K562 (cell line): Measurements from ENCODE around the gene GLI3. TPM values are rescaled to one million over a fixed set of nuclear protein-coding genes. Genes with fewer than 3 reads are reported as not detected.

Source experiments
- ATAC-seq: fragments of 200-7000 bp; cut with Tn5 transposase; 3 replicates; pipeline ENCODE4 v1.9.1; 2020; ENCODE audit warnings: moderate library complexity
- BruUV-seq: library from RNA; stranded (reverse); fragments of 400-500 nt; replicated peaks from 2 replicates; lab custom pipeline; 2021; lab: Mats Ljungman, UMichigan
- CTCF ChIA-PET: fragments of 300-600 bp; formaldehyde crosslinking; extraction: SDS; loops from one replicate; lab custom pipeline; 2021; ENCODE audit warnings: low intra/inter-chr PET ratio; lab: Yijun Ruan, JAX
- POLR2A ChIA-PET: fragments of 300-600, 350-650 bp; sonication (Branson Sonifier 250); formaldehyde crosslinking; extraction: SDS; loops from one replicate; lab custom pipeline; 2021; ENCODE audit warnings: antibody characterized with exemption, inconsistent platforms; lab: Yijun Ruan, JAX
- DNase-seq, 4 experiments: peaks; one replicate each; pipeline versions ENCODE4 v3.0.0 to v3.0.0-alpha.2; 2011 to 2018; ENCODE audit warnings: low spot score in 3 of 4, mixed read lengths in 3 of 4; ENCODE audit errors: extremely low read depth in 1 of 4
- FAIRE-seq: peaks from 2 replicates; lab custom pipeline; 2011; peaks lifted over from hg19 to GRCh38; lab: Jason Lieb, UNC
- H2AFZ ChIP-seq: 2 replicates; pipeline ENCODE4 v1.6.0; 2011; ENCODE audit warnings: low read depth, low read length, control low read depth, inconsistent platforms
- H3K27ac ChIP-seq: fragments of 200-600 bp; 3 replicates; pipeline ENCODE4 v1.8.0; 2011; ENCODE audit warnings: low read depth, mild to moderate bottlenecking, control low read depth, inconsistent platforms, low read length, moderate library complexity, mixed read lengths; ENCODE audit errors: extremely low read depth
- H3K27me3 ChIP-seq, 2 experiments: fragments of 300-600 bp in 1 of 2; 2 replicates in 1 of 2; 3 replicates in 1 of 2; pipeline versions ENCODE4 v1.6.0 to v1.8.0; 2011; ENCODE audit warnings: inconsistent platforms in 2 of 2, low read length in 2 of 2, mild to moderate bottlenecking in 1 of 2, mixed read lengths in 1 of 2, moderate library complexity in 1 of 2; ENCODE audit not compliant: control insufficient read depth in 2 of 2, insufficient read depth in 2 of 2
- H3K36me3 ChIP-seq: fragments of 300-600 bp; 3 replicates; pipeline ENCODE4 v1.8.0; 2011; ENCODE audit warnings: mild to moderate bottlenecking, low read length, inconsistent platforms; ENCODE audit not compliant: control insufficient read depth, insufficient read depth
- H3K4me1 ChIP-seq, 2 experiments: fragments of 200-600 bp in 1 of 2; replicated peaks in 1 of 2; 2 replicates in 1 of 2; 3 replicates in 1 of 2; pipeline versions ENCODE4 v1.5.1 to v1.8.0; 2011; ENCODE audit warnings: inconsistent platforms in 2 of 2, low read length in 2 of 2, mild to moderate bottlenecking in 1 of 2, mixed read lengths in 1 of 2, moderate library complexity in 1 of 2; ENCODE audit not compliant: control insufficient read depth in 2 of 2, insufficient read depth in 2 of 2
- H3K4me2 ChIP-seq: 2 replicates; pipeline ENCODE4 v1.6.1; 2011; ENCODE audit warnings: low read length, control low read depth, inconsistent platforms, mixed read lengths; ENCODE audit not compliant: insufficient read depth
- H3K4me3 ChIP-seq: fragments of 200-600 bp; sonication (generic), shearing (Covaris generic); 2 replicates; pipeline ENCODE4 v1.5.1; 2016; ENCODE audit warnings: control low read depth, inconsistent platforms
- H3K79me2 ChIP-seq: fragments of 200-600 bp; 3 replicates; pipeline ENCODE4 v1.8.0; 2011; ENCODE audit warnings: low read length, inconsistent platforms; ENCODE audit not compliant: control insufficient read depth, insufficient read depth
- H3K9ac ChIP-seq, 2 experiments: 2 replicates each; pipeline versions ENCODE4 v1.6.0 to v1.6.1; 2011; ENCODE audit warnings: low read depth in 2 of 2, low read length in 2 of 2, control low read depth in 1 of 2, inconsistent platforms in 1 of 2, mild to moderate bottlenecking in 1 of 2, mixed read lengths in 1 of 2; ENCODE audit not compliant: insufficient read depth in 1 of 2
- H3K9me1 ChIP-seq: one replicate; pipeline ENCODE4 v1.6.0; 2011; ENCODE audit warnings: inconsistent platforms, mild to moderate bottlenecking, low read length, moderate library complexity; ENCODE audit not compliant: control insufficient read depth, insufficient read depth
- H3K9me3 ChIP-seq: replicated peaks from 2 replicates; pipeline ENCODE4 v1.5.1; 2011; ENCODE audit warnings: low read depth, low read length, inconsistent platforms; ENCODE audit not compliant: control insufficient read depth, insufficient read depth
- H4K20me1 ChIP-seq: replicated peaks from 2 replicates; pipeline ENCODE4 v1.6.1; 2011; ENCODE audit warnings: low read length, inconsistent platforms, mixed read lengths; ENCODE audit not compliant: control insufficient read depth, insufficient read depth
- CAMTA2 ChIP-seq: fragments of 250-450 bp; sonication (Bioruptor Pico); conservative IDR thresholded peaks from 2 replicates; pipeline ENCODE4 v1.5.1; 2022
- DMBX1 ChIP-seq: fragments of 250-450 bp; sonication (Bioruptor Pico); IDR thresholded peaks from 2 replicates; pipeline ENCODE4 v1.8.0; 2022; ENCODE audit warnings: inconsistent platforms, mild to moderate bottlenecking, moderate library complexity, borderline replicate concordance
- EP300 ChIP-seq: IDR thresholded peaks from 2 replicates; pipeline ENCODE4 v1.6.1; 2012; ENCODE audit warnings: low read length, improper control_type of control experiment
- ETV6 ChIP-seq, 3 experiments: fragments of 150-350 bp in 1 of 3; sonication (generic) in 1 of 3; formaldehyde crosslinking in 1 of 3; IDR thresholded peaks; 2 replicates each; pipeline versions ENCODE4 v1.6.1 to v1.8.0; 2014 to 2022; ENCODE audit warnings: borderline replicate concordance in 2 of 3, low read depth in 2 of 3, antibody characterized with exemption in 1 of 3, low read length in 1 of 3, mild to moderate bottlenecking in 1 of 3, missing genetic modification reagents in 1 of 3
- GATAD2A ChIP-seq: fragments of 450-650 bp; IDR thresholded peaks from 2 replicates; pipeline ENCODE4 v1.6.1; 2017
- HMG20B ChIP-seq: fragments of 250-450 bp; sonication (Bioruptor Pico); IDR thresholded peaks from 2 replicates; pipeline ENCODE4 v1.5.0; 2021; ENCODE audit warnings: mild to moderate bottlenecking
- NCOA2 ChIP-seq, 2 experiments: fragments of 450-650 bp; IDR thresholded peaks; 2 replicates each; pipeline ENCODE4 v1.6.1; 2018; ENCODE audit warnings: mild to moderate bottlenecking in 2 of 2, moderate library complexity in 1 of 2; ENCODE audit not compliant: partially characterized antibody in 2 of 2
- NR2C1 ChIP-seq, 2 experiments: fragments of 450-650 bp; IDR thresholded peaks; 2 replicates each; pipeline ENCODE4 v1.6.1; 2017; ENCODE audit warnings: mild to moderate bottlenecking in 2 of 2, antibody characterized with exemption in 1 of 2, inconsistent platforms in 1 of 2, missing compliant biosample characterization in 1 of 2, missing genetic modification characterization in 1 of 2
- SAFB2 ChIP-seq: fragments of 200-400 bp; formaldehyde crosslinking; IDR thresholded peaks from 2 replicates; pipeline ENCODE4 v1.6.1; 2018; ENCODE audit warnings: borderline replicate concordance, low read length, low read depth, moderate library complexity; ENCODE audit not compliant: severe bottlenecking
- TFAP4 ChIP-seq: sonication (generic); formaldehyde crosslinking; IDR thresholded peaks from 2 replicates; pipeline ENCODE4 v1.8.0; 2022; ENCODE audit warnings: missing genetic modification reagents, mild to moderate bottlenecking, moderate library complexity, borderline replicate concordance
- ZNF354B ChIP-seq: fragments of 250-450 bp; sonication (Bioruptor Pico); IDR thresholded peaks from 2 replicates; pipeline ENCODE4 v1.4.0; 2020
- ZNF609 ChIP-seq: sonication (generic); formaldehyde crosslinking; IDR thresholded peaks from 2 replicates; pipeline ENCODE4 v1.8.1; 2023; ENCODE audit warnings: missing genetic modification reagents, mild to moderate bottlenecking, borderline replicate concordance
- ZNF717 ChIP-seq: fragments of 250-450 bp; sonication (Bioruptor Pico); IDR thresholded peaks from 2 replicates; pipeline ENCODE4 v1.5.0; 2021
- WGBS: fragments of 100-300 bp; shearing (Covaris generic); methylation state at CpG from one replicate; pipeline ENCODE4 v1.1.6; 2016; ENCODE audit warnings: low coverage, mixed read lengths; ENCODE audit not compliant: insufficient coverage; ENCODE audit errors: missing lambda C conversion rate; 5-methylcytosine and 5-hydroxymethylcytosine counted together
- in situ Hi-C: fragments of 300-500 bp; cut with MboI; formaldehyde crosslinking; loops from 4 replicates; pipeline ENCODE4 v1.15.0; 2018; ENCODE audit warnings: inconsistent platforms, mixed read lengths
- intact Hi-C: fragments of 100-400 bp; cut with micrococcal nuclease; formaldehyde crosslinking; loops from 2 replicates; pipeline ENCODE4 v1.14.2; 2022
- polyA plus RNA-seq, 8 experiments: library from polyadenylated mRNA; depleted of rRNA in 4 of 8; stranded (reverse) in 5 of 8; unstranded in 3 of 8; fragments of >200 nt; fragmentation: Nextera tagmentation in 2 of 8; fragmentation: Illumina TruSeq in 1 of 8; extraction: Ambion mirVana in 2 of 8; extraction: Trizol in 1 of 8; gene quantifications; 2 replicates each; pipeline versions ENCODE4 v1.2.1 to v1.2.3, GENCODE V29; 2011 to 2014; ENCODE audit warnings: inconsistent platforms in 1 of 8, missing spikeins in 1 of 8
- total RNA-seq, 7 experiments: library from RNA; depleted of rRNA in 6 of 7; stranded (reverse); fragments of >200 nt in 6 of 7; fragmentation: Illumina TruSeq in 2 of 7; extraction: Trizol in 2 of 7; gene quantifications; 2 replicates each; pipeline versions ENCODE4 v1.2.1 to v1.2.3, GENCODE V29; 2011 to 2021; ENCODE audit warnings: low replicate concordance in 1 of 7

Gene GLI3
- total and polyA plus RNA-seq, 9 of the 15 experiments (the other 6 are each of a cell fraction or from before 2014, with no cell fraction given) = 0.01 to 0.18 (median 0.07) TPM; not detected in 6

- TF ChIP-seq EP300 (no peak), ZNF609 (CRISPR knock-in tag) (no peak), CAMTA2 (CRISPR knock-in tag) (no peak), HMG20B (no peak)
These were observed 168.3 kb downstream of the GLI3 start (continued) for GRCh38 chr7:42068554-42069280.

DNA sequence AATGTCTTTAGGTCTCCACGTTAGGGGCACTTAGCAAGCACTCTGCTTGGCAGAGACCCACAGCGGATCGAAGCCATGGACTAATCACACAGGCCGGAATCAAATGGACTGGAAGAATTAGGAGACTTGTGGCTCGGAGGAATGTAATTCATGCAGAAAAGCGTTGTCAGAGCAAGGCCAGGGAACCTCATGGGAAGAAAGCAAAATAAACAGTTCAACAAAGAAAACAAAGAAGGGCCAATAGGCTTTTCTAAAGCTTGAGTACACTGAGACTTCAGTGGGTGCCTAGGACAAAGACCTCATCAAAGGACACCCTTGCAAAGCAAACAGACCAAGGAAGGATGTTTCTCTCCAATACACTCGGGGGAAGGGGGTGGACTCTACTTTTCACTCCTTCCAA lies 171.1 kb downstream of the GLI3 start:
- Histone ChIP-seq H3K9me3 (no peaks in the 10 kb centered on the region), H3K4me1 (no peaks in the 10 kb centered on the region), H3K36me3 (no peaks in the 10 kb centered on the region), H3K9ac (no peak overlapping the region), H2AFZ (no peak overlapping the region), H4K20me1 (no peaks in the 10 kb centered on the region), H3K27me3 (no peaks in the 10 kb centered on the region), H3K79me2 (no peaks in the 10 kb centered on the region), H3K9me1 (no peaks in the 10 kb centered on the region), H3K4me3 (no peak overlapping the region), H3K27ac (no peak overlapping the region), H3K4me2 (no peak overlapping the region)
- intact Hi-C loops (no loop called here), in situ Hi-C loops (no loop called here)
- ATAC-seq (no peak), DNase-seq (no peak), FAIRE-seq (no peak)
- 0% methylated on average over 7 of the region's 7 CpGs for WGBS
- POLR2A ChIA-PET = no interaction called here
- CTCF ChIA-PET = no interaction called here
- no TSS peak for BruUV-seq
- TF ChIP-seq ZNF717 (CRISPR knock-in tag) (no peak), ZNF354B (CRISPR knock-in tag) (no peak), NCOA2 (IDR thresholded peaks at IDR 0.05; ENCODE audit: partially characterized antibody in 2 of 2) (no peak), DMBX1 (no peak), ETV6 (IDR thresholded peaks at IDR 0.05; ENCODE audit: borderline replicate concordance in 1 of 2, low read depth in 2 of 2, low read length in 1 of 2) (no peak), ETV6 (CRISPR knock-in tag; IDR thresholded peaks at IDR 0.05; ENCODE audit: borderline replicate concordance) (no peak), GATAD2A (no peak), NR2C1 (IDR thresholded peaks at IDR 0.05) (no peak), NR2C1 (tag; IDR thresholded peaks at IDR 0.05) (no peak), SAFB2 (no peak), TFAP4 (CRISPR knock-in tag) (no peak)
